IMR-90 (cell line): ENCODE data around the gene MPZL1. TPM values are rescaled to one million over a fixed set of nuclear protein-coding genes. Genes with fewer than 3 reads are reported as not detected.

Experiments
- ATAC-seq: fragments of 200-7000 bp; cut with Tn5 transposase; 2 replicates; pipeline ENCODE4 v1.9.1; 2020; ENCODE audit warnings: low read depth, mild to moderate bottlenecking, moderate library complexity
- BruUV-seq: library from RNA; stranded (reverse); fragments of 400-500 nt; replicated peaks from 2 replicates; lab custom pipeline; 2021; lab: Mats Ljungman, UMichigan
- CTCF ChIA-PET: fragments of 300-600 bp; formaldehyde crosslinking; extraction: SDS; loops from one replicate; lab custom pipeline; 2021; ENCODE audit warnings: antibody characterized with exemption; lab: Yijun Ruan, JAX
- POLR2A ChIA-PET: fragments of 300-600 bp; sonication (Branson Sonifier 250); formaldehyde crosslinking; loops from one replicate; lab custom pipeline; 2022; ENCODE audit warnings: antibody characterized with exemption; ENCODE audit not compliant: unreplicated experiment; lab: Charles Lee
- DNase-seq: peaks from one replicate; pipeline ENCODE4 v3.0.0; 2013
- H2AFZ ChIP-seq: replicated peaks from 2 replicates; pipeline ENCODE3; 2013; ENCODE audit warnings: low read length, mild to moderate bottlenecking; ENCODE audit not compliant: poor library complexity
- H2AK5ac ChIP-seq: 2 replicates; pipeline ENCODE4 v1.6.1; 2013; ENCODE audit warnings: low read depth, low read length, inconsistent platforms
- H2AK9ac ChIP-seq: replicated peaks from 2 replicates; pipeline ENCODE3; 2013; ENCODE audit warnings: mild to moderate bottlenecking, low read depth, low read length, moderate library complexity; ENCODE audit not compliant: poor library complexity
- H2BK120ac ChIP-seq: 2 replicates; pipeline ENCODE4 v1.6.1; 2013; ENCODE audit warnings: low read depth, low read length, inconsistent platforms
- H2BK15ac ChIP-seq: 3 replicates; pipeline ENCODE4 v1.6.1; 2013; ENCODE audit warnings: low read depth, low read length, inconsistent platforms
- H2BK20ac ChIP-seq: 2 replicates; pipeline ENCODE4 v1.6.1; 2013; ENCODE audit warnings: low read depth, mild to moderate bottlenecking, inconsistent platforms, low read length, moderate library complexity
- H2BK5ac ChIP-seq: 2 replicates; pipeline ENCODE4 v1.6.1; 2013; ENCODE audit warnings: mild to moderate bottlenecking, low read depth, low read length, inconsistent platforms; ENCODE audit not compliant: poor library complexity, severe bottlenecking
- H3K14ac ChIP-seq: replicated peaks from 2 replicates; pipeline ENCODE4 v1.6.1; 2013; ENCODE audit warnings: low read depth, low read length, inconsistent platforms
- H3K18ac ChIP-seq: 2 replicates; pipeline ENCODE4 v1.6.1; 2013; ENCODE audit warnings: low read depth, low read length, control low read depth
- H3K23ac ChIP-seq: 2 replicates; pipeline ENCODE4 v1.6.1; 2013; ENCODE audit warnings: low read depth, low read length, inconsistent platforms
- H3K27ac ChIP-seq: 2 replicates; pipeline ENCODE4 v1.5.1; 2013; ENCODE audit warnings: mild to moderate bottlenecking, control low read depth, low read length; ENCODE audit not compliant: insufficient read depth
- H3K27me3 ChIP-seq: 2 replicates; pipeline ENCODE4 v1.6.1; 2013; ENCODE audit warnings: low read length; ENCODE audit not compliant: control insufficient read depth, insufficient read depth
- H3K36me3 ChIP-seq: 2 replicates; pipeline ENCODE4 v1.6.1; 2013; ENCODE audit warnings: low read length, mixed read lengths; ENCODE audit not compliant: control insufficient read depth, insufficient read depth
- H3K4ac ChIP-seq: 2 replicates; pipeline ENCODE4 v1.6.1; 2013; ENCODE audit warnings: low read depth, low read length, inconsistent platforms
- H3K4me1 ChIP-seq: 2 replicates; pipeline ENCODE4 v1.6.1; 2013; ENCODE audit warnings: low read length, mixed read lengths; ENCODE audit not compliant: control insufficient read depth, insufficient read depth
- H3K4me2 ChIP-seq: 2 replicates; pipeline ENCODE4 v1.6.1; 2013; ENCODE audit warnings: low read depth, mild to moderate bottlenecking, control low read depth, low read length, moderate library complexity
- H3K4me3 ChIP-seq: 2 replicates; pipeline ENCODE4 v1.5.1; 2013; ENCODE audit warnings: low read depth, mild to moderate bottlenecking, control low read depth, low read length, moderate library complexity; ENCODE audit not compliant: insufficient read depth
- H3K56ac ChIP-seq: 2 replicates; pipeline ENCODE4 v1.6.1; 2013; ENCODE audit warnings: low read length, inconsistent platforms; ENCODE audit not compliant: insufficient read depth; ENCODE audit errors: extremely low read depth
- H3K79me1 ChIP-seq, 2 experiments: 2 replicates each; pipeline ENCODE4 v1.6.1; 2013; ENCODE audit warnings: low read length in 2 of 2, inconsistent platforms in 1 of 2, low read depth in 1 of 2
- H3K9ac ChIP-seq: 2 replicates; pipeline ENCODE4 v1.6.1; 2013; ENCODE audit warnings: low read depth, low read length, control low read depth
- H3K9me1 ChIP-seq: 2 replicates; pipeline ENCODE4 v1.6.1; 2013; ENCODE audit warnings: low read length, inconsistent platforms; ENCODE audit not compliant: insufficient read depth
- H3K9me3 ChIP-seq: 2 replicates; pipeline ENCODE4 v1.6.1; 2013; ENCODE audit warnings: low read length; ENCODE audit not compliant: control insufficient read depth, insufficient read depth
- H4K20me1 ChIP-seq: 2 replicates; pipeline ENCODE4 v1.6.1; 2013; ENCODE audit warnings: low read length, inconsistent platforms; ENCODE audit not compliant: insufficient read depth
- H4K5ac ChIP-seq: 2 replicates; pipeline ENCODE4 v1.6.1; 2013; ENCODE audit warnings: mild to moderate bottlenecking, low read depth, low read length, control low read depth
- H4K8ac ChIP-seq, 2 experiments: 2 replicates each; pipeline ENCODE4 v1.6.1; 2013; ENCODE audit warnings: low read depth in 2 of 2, low read length in 2 of 2, control low read depth in 1 of 2, inconsistent platforms in 1 of 2
- H4K91ac ChIP-seq: 2 replicates; pipeline ENCODE4 v1.6.1; 2013; ENCODE audit warnings: low read depth, low read length, inconsistent platforms; ENCODE audit not compliant: insufficient read depth
- BHLHE40 ChIP-seq: fragments of 150-350 bp; IDR thresholded peaks from 2 replicates; pipeline ENCODE4 v1.6.1; 2016; ENCODE audit warnings: mild to moderate bottlenecking, low read depth, low read length
- CEBPB ChIP-seq: IDR thresholded peaks from 2 replicates; pipeline ENCODE4 v1.6.1; 2012; ENCODE audit warnings: low read depth, low read length, improper control_type of control experiment
- CHD1 ChIP-seq: IDR thresholded peaks from 2 replicates; pipeline ENCODE4 v1.6.1; 2012; ENCODE audit warnings: low read depth, low read length, improper control_type of control experiment
- CTCF ChIP-seq: conservative IDR thresholded peaks from 2 replicates; pipeline ENCODE4 v1.5.1; 2012; ENCODE audit warnings: mild to moderate bottlenecking, low read depth, low read length, improper control_type of control experiment
- ELK1 ChIP-seq: fragments of 150-350 bp; IDR thresholded peaks from 2 replicates; pipeline ENCODE4 v1.6.1; 2016; ENCODE audit warnings: low read depth, mild to moderate bottlenecking, low read length, moderate library complexity, borderline replicate concordance
- FOS ChIP-seq: fragments of 150-350 bp; IDR thresholded peaks from 2 replicates; pipeline ENCODE4 v1.6.1; 2016; ENCODE audit warnings: low read depth, low read length
- MAFK ChIP-seq: IDR thresholded peaks from 2 replicates; pipeline ENCODE4 v1.6.1; 2012; ENCODE audit warnings: low read depth, low read length, improper control_type of control experiment
- MAZ ChIP-seq: IDR thresholded peaks from 2 replicates; pipeline ENCODE4 v1.6.1; 2012; ENCODE audit warnings: low read depth, mild to moderate bottlenecking, low read length, improper control_type of control experiment, moderate library complexity, borderline replicate concordance
- MXI1 ChIP-seq: IDR thresholded peaks from 2 replicates; pipeline ENCODE4 v1.6.1; 2012; ENCODE audit warnings: low read depth, mild to moderate bottlenecking, low read length, moderate library complexity, borderline replicate concordance
- NFE2L2 ChIP-seq: fragments of 150-350 bp; IDR thresholded peaks from 2 replicates; pipeline ENCODE4 v1.6.1; 2016; ENCODE audit warnings: low read depth, mild to moderate bottlenecking, low read length
- POLR2A ChIP-seq: IDR thresholded peaks from 2 replicates; pipeline ENCODE4 v1.6.1; 2012; ENCODE audit warnings: mild to moderate bottlenecking, low read depth, low read length
- RAD21 ChIP-seq: IDR thresholded peaks from 2 replicates; pipeline ENCODE4 v1.6.1; 2012; ENCODE audit warnings: low read length, improper control_type of control experiment
- RCOR1 ChIP-seq: IDR thresholded peaks from 2 replicates; pipeline ENCODE4 v1.6.1; 2012; ENCODE audit warnings: mild to moderate bottlenecking, low read length, improper control_type of control experiment; ENCODE audit not compliant: insufficient replicate concordance
- RFX5 ChIP-seq: IDR thresholded peaks from 2 replicates; pipeline ENCODE4 v1.8.0; 2012; ENCODE audit warnings: low read depth, mild to moderate bottlenecking, low read length, moderate library complexity
- SMC3 ChIP-seq: fragments of 150-350 bp; IDR thresholded peaks from 2 replicates; pipeline ENCODE4 v1.6.1; 2016; ENCODE audit warnings: low read depth, mild to moderate bottlenecking, antibody characterized with exemption, low read length, moderate library complexity
- USF2 ChIP-seq: fragments of 150-350 bp; IDR thresholded peaks from 2 replicates; pipeline ENCODE4 v1.6.1; 2017; ENCODE audit warnings: mild to moderate bottlenecking, antibody characterized with exemption, low read length, low read depth
- WGBS, 2 experiments: methylation state at CpG; one replicate each; pipeline versions ENCODE4 v1.1.5 to v1.1.7; 2013; ENCODE audit warnings: missing lambda C conversion rate in 2 of 2; ENCODE audit not compliant: insufficient read length in 1 of 2; ENCODE audit errors: extremely low coverage in 2 of 2; 5-methylcytosine and 5-hydroxymethylcytosine counted together
- dilution Hi-C: fragments of 300-500 bp; cut with HindIII; formaldehyde crosslinking; loops from one replicate; pipeline ENCODE4 v1.14.3; 2018; ENCODE audit warnings: low sequenced_read_pairs; ENCODE audit not compliant: unreplicated experiment
- in situ Hi-C: fragments of 300-500 bp; cut with MboI; formaldehyde crosslinking; loops from 3 replicates; pipeline ENCODE4 v1.14.3; 2019; ENCODE audit warnings: low sequenced_read_pairs, inconsistent platforms, mixed read lengths
- intact Hi-C: fragments of 100-400 bp; cut with micrococcal nuclease; formaldehyde crosslinking; loops from 2 replicates; pipeline ENCODE4 v1.10.0; 2022
- polyA plus RNA-seq, 3 experiments: library from polyadenylated mRNA; depleted of rRNA; stranded (reverse); fragments of >200 nt; gene quantifications; 2 replicates each; pipeline ENCODE4 v1.2.3, GENCODE V29; 2012; ENCODE audit warnings: low replicate concordance in 1 of 3
- total RNA-seq: library from RNA; depleted of rRNA; stranded (reverse); fragments of >200 nt; gene quantifications from 2 replicates; pipeline ENCODE4 v1.2.3, GENCODE V29; 2012

The MPZL1 gene
- total and polyA plus RNA-seq, 2 of the 4 experiments (the other 2 are of a cell fraction) = 55.3 to 87.3 TPM

GRCh38 chr1:167701510-167701909 is 20.3 kb upstream of the MPZL1 start:
- dilution Hi-C loops = no loop called here
- Histone ChIP-seq H3K27me3 (peaks cover 45% of the 10 kb centered on the region), H3K4ac (no peak overlapping the region), H3K9me1 (no peaks in the 10 kb centered on the region), H4K8ac (no peak overlapping the region), H2AK5ac (no peak overlapping the region), H4K91ac (no peak overlapping the region), H2AK9ac (no peak overlapping the region), H2BK20ac (no peak overlapping the region), H4K5ac (no peak overlapping the region), H3K9me3 (no peaks in the 10 kb centered on the region), H3K36me3 (no peaks in the 10 kb centered on the region), H3K56ac (no peak overlapping the region), H2AFZ (no peak overlapping the region), H3K23ac (no peak overlapping the region), H3K4me1 (no peaks in the 10 kb centered on the region), H2BK15ac (no peak overlapping the region), H2BK120ac (no peak overlapping the region), H3K79me1 (no peaks in the 10 kb centered on the region), H3K18ac (no peak overlapping the region), H3K27ac (no peak overlapping the region), H4K20me1 (no peaks in the 10 kb centered on the region), H3K4me2 (no peak overlapping the region), H3K9ac (no peak overlapping the region), H3K4me3 (no peak overlapping the region), H2BK5ac (no peak overlapping the region), H3K14ac (no peak overlapping the region)
- DNase-seq (no peak), ATAC-seq (no peak)
- no TSS peak for BruUV-seq
- WGBS, 2 experiments = no CpG with 5 or more reads among the region's 1 CpG
- intact Hi-C loops = no loop called here
- CTCF ChIA-PET = no interaction called here
- TF ChIP-seq RFX5 (no peak), NFE2L2 (no peak), MAZ (no peak), CHD1 (no peak), USF2 (no peak), MAFK (no peak), MXI1 (no peak), RCOR1 (no peak), CTCF (no peak), ELK1 (no peak), POLR2A (no peak), SMC3 (no peak), BHLHE40 (no peak), RAD21 (no peak), CEBPB (no peak), FOS (no peak)
- in situ Hi-C loops = no loop called here
- POLR2A ChIA-PET = no interaction called here
